Endodermal cell (in vitro differentiated cells): ENCODE measurements around the gene MEGF10. TPM values are rescaled to one million over a fixed set of nuclear protein-coding genes. Genes with fewer than 3 reads are reported as not detected.
A peak's percentile ranks its signal among the peaks of the same experiment; 100 is the strongest.
"Not testable (repeated sequence)": the region's sequence is repeated elsewhere in the genome, so short reads cannot be mapped to it uniquely, and the experiment has no call there.

Experiments used
- DNase-seq: peaks from one replicate; pipeline ENCODE4 v3.0.0-alpha.2; 2017
- H3K27ac ChIP-seq: 2 replicates; pipeline ENCODE4 v1.5.1; 2013; ENCODE audit warnings: mild to moderate bottlenecking, low read depth, low read length, moderate library complexity
- H3K27me3 ChIP-seq: 2 replicates; pipeline ENCODE4 v1.6.1; 2013; ENCODE audit warnings: mild to moderate bottlenecking, low read length, moderate library complexity; ENCODE audit not compliant: insufficient read depth, control insufficient read depth, poor library complexity, severe bottlenecking
- H3K36me3 ChIP-seq: 2 replicates; pipeline ENCODE4 v1.7.0; 2013; ENCODE audit warnings: mild to moderate bottlenecking, low read length, moderate library complexity; ENCODE audit not compliant: control insufficient read depth, insufficient read depth
- H3K4me1 ChIP-seq: one replicate; pipeline ENCODE4 v1.7.0; 2013; ENCODE audit warnings: low read length; ENCODE audit not compliant: control insufficient read depth, insufficient read depth
- H3K4me3 ChIP-seq: 2 replicates; pipeline ENCODE4 v1.5.1; 2013; ENCODE audit warnings: mild to moderate bottlenecking, low read length, moderate library complexity
- H3K9ac ChIP-seq: 2 replicates; pipeline ENCODE4 v1.6.1; 2013; ENCODE audit warnings: mild to moderate bottlenecking, low read length, moderate library complexity; ENCODE audit not compliant: poor library complexity, severe bottlenecking; ENCODE audit errors: extremely low read depth
- H3K9me3 ChIP-seq: 2 replicates; pipeline ENCODE4 v1.6.1; 2013; ENCODE audit warnings: mild to moderate bottlenecking, low read length, moderate library complexity; ENCODE audit not compliant: control insufficient read depth
- H3K27ac Mint-ChIP-seq: 2 replicates; pipeline ENCODE4 v1.8.0; 2020; ENCODE audit warnings: mixed read lengths
- H3K27me3 Mint-ChIP-seq: 2 replicates; pipeline ENCODE4 v1.8.0; 2021; ENCODE audit warnings: mild to moderate bottlenecking, mixed read lengths; ENCODE audit not compliant: insufficient read depth
- H3K36me3 Mint-ChIP-seq: 2 replicates; pipeline ENCODE4 v1.8.0; 2020; ENCODE audit warnings: low read depth, mixed read lengths
- H3K4me1 Mint-ChIP-seq: 2 replicates; pipeline ENCODE4 v1.8.0; 2020; ENCODE audit warnings: mixed read lengths
- H3K4me3 Mint-ChIP-seq: 2 replicates; pipeline ENCODE4 v1.8.0; 2020; ENCODE audit warnings: mild to moderate bottlenecking, moderate library complexity, mixed read lengths
- H3K9me3 Mint-ChIP-seq: 2 replicates; pipeline ENCODE4 v1.8.0; 2020; ENCODE audit warnings: mild to moderate bottlenecking, mixed read lengths
- WGBS, 2 experiments: methylation state at CpG; one replicate each; pipeline versions ENCODE4 v1.1.5 to v1.1.7; 2013; ENCODE audit warnings: missing lambda C conversion rate in 2 of 2, mixed read lengths in 1 of 2; ENCODE audit not compliant: insufficient coverage in 1 of 2, insufficient read length in 1 of 2; 5-methylcytosine and 5-hydroxymethylcytosine counted together
- total RNA-seq, 2 donors: library from RNA; stranded (reverse); fragmentation: NEBNext Ultra II Directional in 1 of 2; extraction: Animal tissue kit (Norgen Biotek cat#: 25700) in 1 of 2; gene quantifications; 2 replicates in 1 of 2; 3 replicates in 1 of 2; pipeline ENCODE4 v1.2.1, GENCODE V29; 2021
- TF ChIP-seq, protein P1 (sequence below): fragments of 200-600 bp; sonication (generic); conservative IDR thresholded peaks from 2 replicates; pipeline ENCODE4 v1.5.0; 2021; ENCODE audit warnings: antibody characterized with exemption, mild to moderate bottlenecking

The MEGF10 gene
- total RNA-seq, 2 donors from 2014 or later, result 12.7 to 17.7 TPM

DNA sequence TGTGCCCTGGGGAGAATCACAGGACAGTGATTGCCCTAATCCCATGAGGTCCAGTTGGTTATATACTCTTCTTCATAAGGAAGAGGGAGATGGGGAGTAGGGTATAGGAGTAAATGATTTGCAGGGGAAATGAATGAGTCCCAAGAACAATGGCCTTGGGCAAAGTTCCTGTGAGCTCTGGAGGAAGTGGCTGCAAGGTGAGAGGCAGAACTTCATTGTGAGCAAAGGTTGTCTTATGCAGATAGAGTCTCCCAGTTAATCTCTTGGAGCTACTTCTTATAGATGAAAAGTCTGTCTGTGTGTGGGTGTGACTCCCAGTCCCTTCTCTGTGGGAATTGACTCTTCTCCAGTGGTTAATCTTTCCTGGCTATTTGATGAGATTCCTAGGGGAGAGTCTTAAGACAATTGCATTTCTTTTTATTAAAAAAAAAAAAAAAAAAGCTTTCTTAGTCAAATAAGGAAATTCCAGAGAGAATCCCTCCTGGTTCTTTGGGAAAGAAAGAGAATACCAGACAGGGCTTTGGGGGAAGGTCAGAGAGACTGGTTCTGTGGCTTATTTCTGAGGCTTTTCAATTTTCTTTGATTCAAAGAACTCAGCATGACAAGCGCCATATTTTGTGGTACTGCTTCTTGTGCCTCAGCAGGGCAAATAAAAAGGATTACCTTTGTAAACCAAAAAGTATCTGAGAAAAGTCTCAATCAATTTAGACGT, 33.6 kb upstream of the MEGF10 start:
- Mint-ChIP-seq H3K36me3 (peaks cover 13% of the 10 kb centered on the region), H3K4me3 (no peak overlapping the region), H3K27me3 (no peaks in the 10 kb centered on the region), H3K4me1 (no peaks in the 10 kb centered on the region), H3K27ac (no peak overlapping the region), H3K9me3 (peaks cover 30% of the 10 kb centered on the region)
- H3K27me3 ChIP-seq, result no peaks in the 10 kb centered on the region
- no peak for DNase-seq
- TF ChIP-seq, protein P1, sequence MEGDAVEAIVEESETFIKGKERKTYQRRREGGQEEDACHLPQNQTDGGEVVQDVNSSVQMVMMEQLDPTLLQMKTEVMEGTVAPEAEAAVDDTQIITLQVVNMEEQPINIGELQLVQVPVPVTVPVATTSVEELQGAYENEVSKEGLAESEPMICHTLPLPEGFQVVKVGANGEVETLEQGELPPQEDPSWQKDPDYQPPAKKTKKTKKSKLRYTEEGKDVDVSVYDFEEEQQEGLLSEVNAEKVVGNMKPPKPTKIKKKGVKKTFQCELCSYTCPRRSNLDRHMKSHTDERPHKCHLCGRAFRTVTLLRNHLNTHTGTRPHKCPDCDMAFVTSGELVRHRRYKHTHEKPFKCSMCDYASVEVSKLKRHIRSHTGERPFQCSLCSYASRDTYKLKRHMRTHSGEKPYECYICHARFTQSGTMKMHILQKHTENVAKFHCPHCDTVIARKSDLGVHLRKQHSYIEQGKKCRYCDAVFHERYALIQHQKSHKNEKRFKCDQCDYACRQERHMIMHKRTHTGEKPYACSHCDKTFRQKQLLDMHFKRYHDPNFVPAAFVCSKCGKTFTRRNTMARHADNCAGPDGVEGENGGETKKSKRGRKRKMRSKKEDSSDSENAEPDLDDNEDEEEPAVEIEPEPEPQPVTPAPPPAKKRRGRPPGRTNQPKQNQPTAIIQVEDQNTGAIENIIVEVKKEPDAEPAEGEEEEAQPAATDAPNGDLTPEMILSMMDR, result no peak
- no peaks in the 10 kb centered on the region for H3K4me1 ChIP-seq
- H3K36me3 ChIP-seq, result no peaks in the 10 kb centered on the region
- H3K9me3 ChIP-seq, result peaks cover 46% of the 10 kb centered on the region
- no peak overlapping the region for H3K27ac ChIP-seq
- no peak overlapping the region for H3K9ac ChIP-seq
- H3K4me3 ChIP-seq, result peak overlapping the region; percentile 66
- WGBS, 2 experiments, result 34 to 46% methylated on average over 2 of the region's 2 CpGs

DNA sequence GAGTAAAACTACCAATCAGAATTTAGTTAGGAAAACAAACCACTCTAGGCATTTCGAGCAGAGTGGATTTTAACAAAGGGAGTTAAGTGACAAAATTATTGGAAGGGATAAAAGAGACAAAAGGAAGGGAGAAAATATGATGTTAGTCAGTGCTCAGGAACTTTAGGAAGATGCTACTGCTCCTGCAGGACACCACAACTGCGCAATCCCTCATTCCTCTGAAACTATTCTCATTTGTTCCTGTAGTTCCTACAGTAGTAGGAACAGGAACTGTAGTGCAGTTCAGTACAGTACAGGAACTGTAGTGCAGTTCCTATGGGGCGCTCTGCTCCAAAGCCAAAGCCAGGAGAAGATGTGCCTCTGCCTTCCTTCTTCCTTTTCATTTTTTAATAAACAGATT, 29.9 kb upstream of the MEGF10 start:
- Mint-ChIP-seq H3K27ac (no peak overlapping the region), H3K4me3 (no peak overlapping the region), H3K4me1 (no peaks in the 10 kb centered on the region), H3K36me3 (peaks cover 3% of the 10 kb centered on the region), H3K27me3 (no peaks in the 10 kb centered on the region), H3K9me3 (peaks cover 10% of the 10 kb centered on the region)
- no peaks in the 10 kb centered on the region for H3K36me3 ChIP-seq
- no peak overlapping the region for H3K4me3 ChIP-seq
- no peak for DNase-seq
- H3K9me3 ChIP-seq, result peaks cover 15% of the 10 kb centered on the region
- no peaks in the 10 kb centered on the region for H3K4me1 ChIP-seq
- WGBS, 2 experiments, result 91 to 100% methylated on average over 1 to 3 of the region's 3 CpGs
- TF ChIP-seq, protein P1, result no peak
- H3K9ac ChIP-seq, result no peak overlapping the region
- no peak overlapping the region for H3K27ac ChIP-seq
- no peaks in the 10 kb centered on the region for H3K27me3 ChIP-seq

DNA sequence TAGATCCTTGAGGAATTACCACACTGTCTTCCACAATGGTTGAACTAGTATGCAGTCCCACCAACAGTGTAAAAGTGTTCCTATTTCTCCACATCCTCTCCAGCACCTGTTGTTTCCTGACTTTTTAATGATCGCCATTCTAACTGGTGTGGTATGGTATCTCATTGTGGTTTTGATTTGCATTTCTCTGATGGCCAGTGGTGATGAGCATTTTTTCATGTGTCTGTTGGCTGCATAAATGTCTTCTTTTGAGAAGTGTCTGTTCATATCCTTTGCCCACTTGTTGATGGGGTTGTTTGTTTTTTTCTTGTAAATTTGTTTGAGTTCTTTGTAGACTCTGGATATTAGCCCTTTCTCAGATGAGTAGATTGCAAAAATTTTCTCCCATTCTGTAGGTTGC, 25.1 kb upstream of the MEGF10 start:
- peaks cover 29% of the 10 kb centered on the region for H3K9me3 Mint-ChIP-seq
- not testable (repeated sequence) for H3K9me3 ChIP-seq, H3K4me1 ChIP-seq, H3K27ac ChIP-seq, H3K27ac Mint-ChIP-seq, H3K4me1 Mint-ChIP-seq, H3K27me3 ChIP-seq, H3K4me3 ChIP-seq, H3K9ac ChIP-seq, H3K36me3 ChIP-seq, H3K4me3 Mint-ChIP-seq, H3K36me3 Mint-ChIP-seq, DNase-seq, H3K27me3 Mint-ChIP-seq
- WGBS, 2 experiments, result 100% methylated on average over 1 of the region's 1 CpG; no CpG with 5 or more reads in 1 of the 2 experiments

DNA sequence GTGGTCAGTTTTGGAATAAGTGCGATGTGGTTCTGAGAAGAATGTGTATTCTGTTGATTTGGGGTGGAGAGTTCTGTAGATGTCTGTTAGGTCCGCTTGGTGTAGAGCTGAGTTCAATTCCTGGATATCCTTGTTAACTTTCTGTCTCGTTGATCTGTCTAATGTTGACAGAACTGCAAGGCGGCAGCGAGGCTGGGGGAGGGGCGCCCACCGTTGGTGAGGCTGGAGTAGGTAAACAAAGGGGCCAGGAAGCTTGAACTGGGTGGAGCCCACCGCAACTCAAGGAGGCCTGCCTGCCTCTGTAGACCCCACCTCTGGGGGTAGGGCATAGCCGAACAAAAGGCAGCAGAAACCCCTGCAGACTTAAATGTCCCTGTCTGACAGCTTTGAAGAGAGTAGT, 22.3 kb upstream of the MEGF10 start:
- H3K9me3 Mint-ChIP-seq, result peaks cover 54% of the 10 kb centered on the region
- not testable (repeated sequence) for H3K4me3 ChIP-seq, H3K9ac ChIP-seq, H3K36me3 ChIP-seq, H3K4me1 Mint-ChIP-seq, H3K4me1 ChIP-seq, H3K27me3 Mint-ChIP-seq, H3K27me3 ChIP-seq, H3K27ac Mint-ChIP-seq, H3K27ac ChIP-seq, H3K36me3 Mint-ChIP-seq
- 77 to 100% methylated on average over 1 to 9 of the region's 9 CpGs for WGBS, 2 experiments
- peak overlapping the region; percentile 16 for H3K4me3 Mint-ChIP-seq
- H3K9me3 ChIP-seq, result peaks cover 23% of the 10 kb centered on the region
- DNase-seq, result peak; percentile 57

DNA sequence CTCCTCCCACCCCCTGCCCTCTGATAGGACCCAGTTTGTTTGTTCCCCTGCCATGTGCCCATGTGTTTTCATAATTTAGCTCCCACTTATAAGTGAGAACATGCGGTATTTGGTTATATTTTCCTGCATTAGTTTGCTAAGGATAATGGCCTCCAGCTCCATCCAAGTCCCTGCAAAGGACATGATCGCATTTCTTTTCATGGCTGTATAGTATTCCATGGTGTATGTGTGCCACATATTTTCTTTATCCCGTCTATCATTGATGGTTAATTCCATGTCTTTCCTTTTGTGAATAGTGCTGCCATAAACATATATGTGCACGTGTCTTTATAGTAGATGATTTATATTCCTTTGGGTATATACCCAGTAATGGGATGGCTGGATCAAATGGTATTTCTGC, 19.9 kb upstream of the MEGF10 start:
- H3K27me3 Mint-ChIP-seq, H3K27me3 ChIP-seq, H3K9ac ChIP-seq, H3K36me3 Mint-ChIP-seq, H3K4me1 Mint-ChIP-seq, H3K4me1 ChIP-seq, H3K36me3 ChIP-seq, DNase-seq, H3K27ac Mint-ChIP-seq, H3K4me3 Mint-ChIP-seq, H3K27ac ChIP-seq: not testable (repeated sequence)
- peak overlapping the region; percentile 1 for H3K4me3 ChIP-seq
- WGBS, 2 experiments, result 94% methylated on average over 3 to 4 of the region's 4 CpGs
- H3K9me3 Mint-ChIP-seq, result peaks cover 54% of the 10 kb centered on the region
- peaks cover 23% of the 10 kb centered on the region for H3K9me3 ChIP-seq
